GM12891 (cell line): ENCODE data around the gene DNAI1.

ENCODE experiments used
- DNase-seq: peaks from one replicate; pipeline ENCODE4 v3.0.0; 2011; ENCODE audit warnings: low spot score; ENCODE audit not compliant: insufficient read length
- FAIRE-seq: peaks from 2 replicates; lab custom pipeline; 2011; peaks lifted over from hg19 to GRCh38; lab: Jason Lieb, UNC
- PAX5 ChIP-seq: IDR thresholded peaks from 2 replicates; pipeline ENCODE4 v1.6.1; 2011; ENCODE audit warnings: low read length, moderate library complexity, mild to moderate bottlenecking; ENCODE audit not compliant: insufficient read depth, severe bottlenecking
- POLR2A ChIP-seq: IDR thresholded peaks from 2 replicates; pipeline ENCODE4 v1.6.1; 2011; ENCODE audit warnings: low read depth, low read length, control low read depth
- POLR2AphosphoS5 ChIP-seq: IDR thresholded peaks from 2 replicates; pipeline ENCODE4 v1.6.1; 2011; ENCODE audit warnings: low read depth, low read length, control low read depth
- POU2F2 ChIP-seq: IDR thresholded peaks from 2 replicates; pipeline ENCODE4 v1.6.1; 2011; ENCODE audit warnings: low read depth, mild to moderate bottlenecking, control low read depth, low read length, moderate library complexity
- SPI1 ChIP-seq: IDR thresholded peaks from 2 replicates; pipeline ENCODE4 v1.6.1; 2011; ENCODE audit warnings: low read depth, low read length, control low read depth
- TAF1 ChIP-seq: IDR thresholded peaks from 2 replicates; pipeline ENCODE4 v1.6.1; 2011; ENCODE audit warnings: low read depth, low read length, control low read depth

The DNAI1 gene

GRCh38 chr9:34510497-34511468, 52.2 kb downstream of the DNAI1 start:
- FAIRE-seq (no peak), DNase-seq (no peak)
- TF ChIP-seq POLR2A, result no peak
- no peak for TF ChIP-seq POLR2AphosphoS5
- no peak for TF ChIP-seq TAF1
- no peak for TF ChIP-seq SPI1
- TF ChIP-seq POU2F2, result no peak
- TF ChIP-seq PAX5, result no peak

- TF ChIP-seq POLR2A, result no peak
- FAIRE-seq, result no peak
- no peak for DNase-seq
Observed at GRCh38 chr9:34512131-34513078, 53.8 kb downstream of the DNAI1 start.

- no peak for TF ChIP-seq POLR2A
- TF ChIP-seq PAX5, result no peak
- TF ChIP-seq POLR2AphosphoS5, result no peak
- no peak for TF ChIP-seq TAF1
- no peak for TF ChIP-seq SPI1
- FAIRE-seq (no peak), DNase-seq (no peak)
Observed at GRCh38 chr9:34513567-34514214, 55.1 kb downstream of the DNAI1 start.

GRCh38 chr9:34514401-34514800, 55.8 kb downstream of the DNAI1 start:
- no peak for TF ChIP-seq POLR2A
- FAIRE-seq (no peak), DNase-seq (no peak)

- TF ChIP-seq TAF1 (no peak), POU2F2 (no peak), PAX5 (no peak), POLR2AphosphoS5 (no peak), SPI1 (no peak), POLR2A (no peak)
- no peak for FAIRE-seq
- no peak for DNase-seq
Observed at GRCh38 chr9:34514816-34515215, 56.2 kb downstream of the DNAI1 start.

- TF ChIP-seq POU2F2, result no peak
- no peak for TF ChIP-seq POLR2A
- no peak for TF ChIP-seq PAX5
- no peak for TF ChIP-seq POLR2AphosphoS5
- no peak for TF ChIP-seq TAF1
- no peak for TF ChIP-seq SPI1
- DNase-seq (no peak), FAIRE-seq (no peak)
Observed at GRCh38 chr9:34515959-34516358, 57.4 kb downstream of the DNAI1 start.

GRCh38 chr9:34517185-34517584, 58.6 kb downstream of the DNAI1 start:
- FAIRE-seq (no peak), DNase-seq (no peak)
- TF ChIP-seq POU2F2, result no peak
- no peak for TF ChIP-seq POLR2AphosphoS5
- TF ChIP-seq POLR2A, result no peak
- TF ChIP-seq PAX5, result no peak
- TF ChIP-seq SPI1, result no peak
- no peak for TF ChIP-seq TAF1

GRCh38 chr9:34518110-34518616, 59.6 kb downstream of the DNAI1 start:
- TF ChIP-seq POLR2A (no peak), TAF1 (no peak), PAX5 (no peak), POLR2AphosphoS5 (no peak), POU2F2 (no peak), SPI1 (no peak)
- no peak for DNase-seq
- FAIRE-seq, result no peak

- no peak for DNase-seq
- TF ChIP-seq SPI1 (peak; percentile 16; the same call in 1 of the 2 replicates), POU2F2 (no peak), POLR2AphosphoS5 (no peak)
- no peak for FAIRE-seq
Observed at GRCh38 chr9:34518896-34519295, 60.3 kb downstream of the DNAI1 start.
